HEK293 (cell line): Measurements from ENCODE around the gene PTPN9.
A peak's percentile ranks its signal among the peaks of the same experiment; 100 is the strongest.

Source experiments
- BCL11A ChIP-seq: fragments of 450-650 bp; formaldehyde crosslinking; IDR thresholded peaks from 2 replicates; pipeline ENCODE4 v1.5.1; 2016; ENCODE audit warnings: low read depth, missing biosample characterization, missing genetic modification characterization
- BCL11B ChIP-seq: fragments of 450-650 bp; formaldehyde crosslinking; IDR thresholded peaks from 2 replicates; pipeline ENCODE4 v1.5.1; 2016; ENCODE audit warnings: low read depth, missing biosample characterization, missing genetic modification characterization
- FEZF1 ChIP-seq: fragments of 450-650 bp; formaldehyde crosslinking; IDR thresholded peaks from 2 replicates; pipeline ENCODE4 v1.5.1; 2016; ENCODE audit warnings: missing biosample characterization, missing genetic modification characterization
- GLIS1 ChIP-seq: fragments of 450-650 bp; formaldehyde crosslinking; IDR thresholded peaks from 2 replicates; pipeline ENCODE4 v1.5.1; 2016; ENCODE audit warnings: missing biosample characterization, missing genetic modification characterization
- HOXA7 ChIP-seq: sonication (generic); formaldehyde crosslinking; IDR thresholded peaks from 2 replicates; pipeline ENCODE4 v1.8.1; 2022; ENCODE audit warnings: missing genetic modification reagents, borderline replicate concordance
- KLF16 ChIP-seq: fragments of 450-650 bp; formaldehyde crosslinking; IDR thresholded peaks from 2 replicates; pipeline ENCODE4 v1.5.1; 2017; ENCODE audit warnings: missing biosample characterization, missing genetic modification characterization
- SCRT2 ChIP-seq: fragments of 450-650 bp; formaldehyde crosslinking; IDR thresholded peaks from 2 replicates; pipeline ENCODE4 v1.5.1; 2016; ENCODE audit warnings: missing biosample characterization, missing genetic modification characterization
- WT1 ChIP-seq: fragments of 450-650 bp; formaldehyde crosslinking; IDR thresholded peaks from 2 replicates; pipeline ENCODE4 v1.5.1; 2016; ENCODE audit warnings: missing biosample characterization, missing genetic modification characterization
- YY1 ChIP-seq: fragments of 450-650 bp; formaldehyde crosslinking; IDR thresholded peaks from 2 replicates; pipeline ENCODE4 v1.5.1; 2018; ENCODE audit warnings: missing biosample characterization, missing genetic modification characterization
- ZBTB17 ChIP-seq: fragments of 450-650 bp; formaldehyde crosslinking; IDR thresholded peaks from 2 replicates; pipeline ENCODE4 v1.5.1; 2016; ENCODE audit warnings: missing biosample characterization, missing genetic modification characterization
- ZNF169 ChIP-seq: fragments of 450-650 bp; formaldehyde crosslinking; IDR thresholded peaks from 2 replicates; pipeline ENCODE4 v1.5.1; 2016; ENCODE audit warnings: missing biosample characterization, missing genetic modification characterization
- ZNF184 ChIP-seq: fragments of 450-650 bp; IDR thresholded peaks from 2 replicates; pipeline ENCODE4 v1.5.1; 2018; ENCODE audit warnings: missing biosample characterization, mild to moderate bottlenecking, missing genetic modification characterization
- ZNF266 ChIP-seq: fragments of 450-650 bp; formaldehyde crosslinking; IDR thresholded peaks from 2 replicates; pipeline ENCODE4 v1.5.1; 2016; ENCODE audit warnings: missing biosample characterization, missing genetic modification characterization, low read depth
- ZNF274 ChIP-seq, 2 experiments: fragments of 200-500 bp in 1 of 2; fragments of 450-650 bp in 1 of 2; sonication (Bioruptor generic) in 1 of 2; formaldehyde crosslinking in 1 of 2; IDR thresholded peaks; 2 replicates each; pipeline versions ENCODE4 v1.5.1 to v1.6.1; 2014 to 2016; ENCODE audit warnings: borderline replicate concordance in 1 of 2, inconsistent platforms in 1 of 2, low read length in 1 of 2, missing biosample characterization in 1 of 2, missing genetic modification characterization in 1 of 2
- ZNF324 ChIP-seq: fragments of 450-650 bp; formaldehyde crosslinking; IDR thresholded peaks from 2 replicates; pipeline ENCODE4 v1.5.1; 2016; ENCODE audit warnings: missing biosample characterization, missing genetic modification characterization
- ZNF335 ChIP-seq: fragments of 450-650 bp; formaldehyde crosslinking; conservative IDR thresholded peaks from 2 replicates; pipeline ENCODE4 v1.5.1; 2016; ENCODE audit warnings: missing biosample characterization, missing genetic modification characterization
- ZNF423 ChIP-seq: fragments of 450-650 bp; formaldehyde crosslinking; IDR thresholded peaks from 2 replicates; pipeline ENCODE4 v1.5.1; 2016; ENCODE audit warnings: missing biosample characterization, missing genetic modification characterization
- ZNF433 ChIP-seq: fragments of 450-650 bp; formaldehyde crosslinking; IDR thresholded peaks from 2 replicates; pipeline ENCODE4 v1.5.1; 2016; ENCODE audit warnings: missing biosample characterization, missing genetic modification characterization, low read depth
- ZNF501 ChIP-seq: fragments of 450-650 bp; formaldehyde crosslinking; IDR thresholded peaks from 2 replicates; pipeline ENCODE4 v1.5.1; 2016; ENCODE audit warnings: missing biosample characterization, missing genetic modification characterization
- ZNF621 ChIP-seq: fragments of 450-650 bp; formaldehyde crosslinking; IDR thresholded peaks from 2 replicates; pipeline ENCODE4 v1.5.1; 2017; ENCODE audit warnings: missing biosample characterization, missing genetic modification characterization
- ZNF654 ChIP-seq: fragments of 450-650 bp; formaldehyde crosslinking; IDR thresholded peaks from 2 replicates; pipeline ENCODE4 v1.5.1; 2016; ENCODE audit warnings: low read depth, missing biosample characterization, missing genetic modification characterization
- ZNF777 ChIP-seq: fragments of 450-650 bp; formaldehyde crosslinking; IDR thresholded peaks from 2 replicates; pipeline ENCODE4 v1.5.1; 2017; ENCODE audit warnings: missing biosample characterization, missing genetic modification characterization, borderline replicate concordance
- ZNF792 ChIP-seq: fragments of 450-650 bp; formaldehyde crosslinking; IDR thresholded peaks from 2 replicates; pipeline ENCODE4 v1.5.1; 2016; ENCODE audit warnings: missing biosample characterization, missing genetic modification characterization
- TF ChIP-seq, protein P1 (sequence below): fragments of 450-650 bp; formaldehyde crosslinking; IDR thresholded peaks from 2 replicates; pipeline ENCODE4 v1.5.1; 2016; ENCODE audit warnings: missing biosample characterization, missing genetic modification characterization
- TF ChIP-seq, protein P2 (sequence below): fragments of 450-650 bp; formaldehyde crosslinking; IDR thresholded peaks from 2 replicates; pipeline ENCODE4 v1.5.1; 2016; ENCODE audit warnings: missing biosample characterization, missing genetic modification characterization, low read depth
- TF ChIP-seq, protein P3 (sequence below): fragments of 450-650 bp; formaldehyde crosslinking; conservative IDR thresholded peaks from 2 replicates; pipeline ENCODE4 v1.5.1; 2016; ENCODE audit warnings: low read depth, missing biosample characterization, missing genetic modification characterization
- TF ChIP-seq, protein P4 (sequence below): fragments of 450-650 bp; formaldehyde crosslinking; IDR thresholded peaks from 2 replicates; pipeline ENCODE4 v1.5.1; 2016; ENCODE audit warnings: missing biosample characterization, missing genetic modification characterization
- TF ChIP-seq, protein P5 (sequence below): fragments of 450-650 bp; formaldehyde crosslinking; IDR thresholded peaks from 2 replicates; pipeline ENCODE4 v1.5.1; 2017; ENCODE audit warnings: missing biosample characterization, missing genetic modification characterization
- TF ChIP-seq, protein P6 (sequence below): fragments of 450-650 bp; formaldehyde crosslinking; IDR thresholded peaks from 2 replicates; pipeline ENCODE4 v1.5.1; 2017; ENCODE audit warnings: missing biosample characterization, missing genetic modification characterization

PTPN9 gene

DNA sequence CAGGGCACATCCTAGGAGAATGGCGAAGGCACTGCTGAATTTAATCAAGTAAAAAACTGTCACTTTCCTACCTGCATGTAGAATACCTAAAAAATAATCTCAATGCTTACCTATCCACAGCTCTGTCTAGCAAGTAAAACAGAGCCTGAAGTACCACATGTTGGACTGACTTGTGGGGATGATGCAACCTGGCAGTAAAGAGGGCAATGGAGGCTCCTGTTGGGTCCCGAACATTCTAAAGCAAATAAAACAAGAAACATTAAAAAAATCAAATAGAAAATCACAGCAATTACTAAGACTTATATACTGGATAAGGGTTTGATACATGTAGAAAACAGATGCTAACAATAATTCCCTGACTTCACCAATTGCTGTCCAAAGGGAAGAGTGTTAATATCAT is 56.1 kb downstream of the PTPN9 start (continued):
- TF ChIP-seq ZNF169 (tag by site-specific recombination) (no peak), YY1 (tag by site-specific recombination) (no peak), ZNF274 (IDR thresholded peaks at IDR 0.05; ENCODE audit: low read length) (no peak), ZNF274 (tag by site-specific recombination; IDR thresholded peaks at IDR 0.05; ENCODE audit: borderline replicate concordance) (no peak), ZNF423 (tag by site-specific recombination) (no peak), ZNF501 (tag by site-specific recombination) (no peak), ZNF266 (tag by site-specific recombination) (no peak), SCRT2 (tag by site-specific recombination) (peak; percentile 90), ZNF621 (tag by site-specific recombination) (no peak), ZNF335 (tag by site-specific recombination) (no peak), ZNF184 (no peak), GLIS1 (tag by site-specific recombination) (no peak), ZBTB17 (tag by site-specific recombination) (peak; percentile 57), KLF16 (tag by site-specific recombination) (peak; percentile 38; the same call in 1 of the 2 replicates), HOXA7 (CRISPR knock-in tag) (no peak), ZNF324 (tag by site-specific recombination) (no peak), ZNF433 (no peak), BCL11B (tag by site-specific recombination) (no peak), ZNF792 (tag by site-specific recombination) (no peak), ZNF654 (tag by site-specific recombination) (no peak), ZNF777 (tag by site-specific recombination) (no peak), BCL11A (no peak), FEZF1 (tag by site-specific recombination) (0 out of 2 replicates have a peak, but pooled peaks have one; percentile 34), WT1 (tag by site-specific recombination) (no peak)
- TF ChIP-seq, protein P1, sequence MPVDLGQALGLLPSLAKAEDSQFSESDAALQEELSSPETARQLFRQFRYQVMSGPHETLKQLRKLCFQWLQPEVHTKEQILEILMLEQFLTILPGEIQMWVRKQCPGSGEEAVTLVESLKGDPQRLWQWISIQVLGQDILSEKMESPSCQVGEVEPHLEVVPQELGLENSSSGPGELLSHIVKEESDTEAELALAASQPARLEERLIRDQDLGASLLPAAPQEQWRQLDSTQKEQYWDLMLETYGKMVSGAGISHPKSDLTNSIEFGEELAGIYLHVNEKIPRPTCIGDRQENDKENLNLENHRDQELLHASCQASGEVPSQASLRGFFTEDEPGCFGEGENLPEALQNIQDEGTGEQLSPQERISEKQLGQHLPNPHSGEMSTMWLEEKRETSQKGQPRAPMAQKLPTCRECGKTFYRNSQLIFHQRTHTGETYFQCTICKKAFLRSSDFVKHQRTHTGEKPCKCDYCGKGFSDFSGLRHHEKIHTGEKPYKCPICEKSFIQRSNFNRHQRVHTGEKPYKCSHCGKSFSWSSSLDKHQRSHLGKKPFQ (tag by site-specific recombination): no peak
- TF ChIP-seq, protein P2, sequence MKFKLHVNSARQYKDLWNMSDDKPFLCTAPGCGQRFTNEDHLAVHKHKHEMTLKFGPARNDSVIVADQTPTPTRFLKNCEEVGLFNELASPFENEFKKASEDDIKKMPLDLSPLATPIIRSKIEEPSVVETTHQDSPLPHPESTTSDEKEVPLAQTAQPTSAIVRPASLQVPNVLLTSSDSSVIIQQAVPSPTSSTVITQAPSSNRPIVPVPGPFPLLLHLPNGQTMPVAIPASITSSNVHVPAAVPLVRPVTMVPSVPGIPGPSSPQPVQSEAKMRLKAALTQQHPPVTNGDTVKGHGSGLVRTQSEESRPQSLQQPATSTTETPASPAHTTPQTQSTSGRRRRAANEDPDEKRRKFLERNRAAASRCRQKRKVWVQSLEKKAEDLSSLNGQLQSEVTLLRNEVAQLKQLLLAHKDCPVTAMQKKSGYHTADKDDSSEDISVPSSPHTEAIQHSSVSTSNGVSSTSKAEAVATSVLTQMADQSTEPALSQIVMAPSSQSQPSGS (tag by site-specific recombination): peak; percentile 55; the same call in 1 of the 2 replicates
- TF ChIP-seq, protein P3, sequence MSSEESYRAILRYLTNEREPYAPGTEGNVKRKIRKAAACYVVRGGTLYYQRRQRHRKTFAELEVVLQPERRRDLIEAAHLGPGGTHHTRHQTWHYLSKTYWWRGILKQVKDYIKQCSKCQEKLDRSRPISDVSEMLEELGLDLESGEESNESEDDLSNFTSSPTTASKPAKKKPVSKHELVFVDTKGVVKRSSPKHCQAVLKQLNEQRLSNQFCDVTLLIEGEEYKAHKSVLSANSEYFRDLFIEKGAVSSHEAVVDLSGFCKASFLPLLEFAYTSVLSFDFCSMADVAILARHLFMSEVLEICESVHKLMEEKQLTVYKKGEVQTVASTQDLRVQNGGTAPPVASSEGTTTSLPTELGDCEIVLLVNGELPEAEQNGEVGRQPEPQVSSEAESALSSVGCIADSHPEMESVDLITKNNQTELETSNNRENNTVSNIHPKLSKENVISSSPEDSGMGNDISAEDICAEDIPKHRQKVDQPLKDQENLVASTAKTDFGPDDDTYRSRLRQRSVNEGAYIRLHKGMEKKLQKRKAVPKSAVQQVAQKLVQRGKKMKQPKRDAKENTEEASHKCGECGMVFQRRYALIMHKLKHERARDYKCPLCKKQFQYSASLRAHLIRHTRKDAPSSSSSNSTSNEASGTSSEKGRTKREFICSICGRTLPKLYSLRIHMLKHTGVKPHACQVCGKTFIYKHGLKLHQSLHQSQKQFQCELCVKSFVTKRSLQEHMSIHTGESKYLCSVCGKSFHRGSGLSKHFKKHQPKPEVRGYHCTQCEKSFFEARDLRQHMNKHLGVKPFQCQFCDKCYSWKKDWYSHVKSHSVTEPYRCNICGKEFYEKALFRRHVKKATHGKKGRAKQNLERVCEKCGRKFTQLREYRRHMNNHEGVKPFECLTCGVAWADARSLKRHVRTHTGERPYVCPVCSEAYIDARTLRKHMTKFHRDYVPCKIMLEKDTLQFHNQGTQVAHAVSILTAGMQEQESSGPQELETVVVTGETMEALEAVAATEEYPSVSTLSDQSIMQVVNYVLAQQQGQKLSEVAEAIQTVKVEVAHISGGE (tag by site-specific recombination): no peak
- TF ChIP-seq, protein P4, sequence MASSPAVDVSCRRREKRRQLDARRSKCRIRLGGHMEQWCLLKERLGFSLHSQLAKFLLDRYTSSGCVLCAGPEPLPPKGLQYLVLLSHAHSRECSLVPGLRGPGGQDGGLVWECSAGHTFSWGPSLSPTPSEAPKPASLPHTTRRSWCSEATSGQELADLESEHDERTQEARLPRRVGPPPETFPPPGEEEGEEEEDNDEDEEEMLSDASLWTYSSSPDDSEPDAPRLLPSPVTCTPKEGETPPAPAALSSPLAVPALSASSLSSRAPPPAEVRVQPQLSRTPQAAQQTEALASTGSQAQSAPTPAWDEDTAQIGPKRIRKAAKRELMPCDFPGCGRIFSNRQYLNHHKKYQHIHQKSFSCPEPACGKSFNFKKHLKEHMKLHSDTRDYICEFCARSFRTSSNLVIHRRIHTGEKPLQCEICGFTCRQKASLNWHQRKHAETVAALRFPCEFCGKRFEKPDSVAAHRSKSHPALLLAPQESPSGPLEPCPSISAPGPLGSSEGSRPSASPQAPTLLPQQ: peak; percentile 54
- TF ChIP-seq, protein P5, sequence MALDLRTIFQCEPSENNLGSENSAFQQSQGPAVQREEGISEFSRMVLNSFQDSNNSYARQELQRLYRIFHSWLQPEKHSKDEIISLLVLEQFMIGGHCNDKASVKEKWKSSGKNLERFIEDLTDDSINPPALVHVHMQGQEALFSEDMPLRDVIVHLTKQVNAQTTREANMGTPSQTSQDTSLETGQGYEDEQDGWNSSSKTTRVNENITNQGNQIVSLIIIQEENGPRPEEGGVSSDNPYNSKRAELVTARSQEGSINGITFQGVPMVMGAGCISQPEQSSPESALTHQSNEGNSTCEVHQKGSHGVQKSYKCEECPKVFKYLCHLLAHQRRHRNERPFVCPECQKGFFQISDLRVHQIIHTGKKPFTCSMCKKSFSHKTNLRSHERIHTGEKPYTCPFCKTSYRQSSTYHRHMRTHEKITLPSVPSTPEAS: no peak
- TF ChIP-seq, protein P6, sequence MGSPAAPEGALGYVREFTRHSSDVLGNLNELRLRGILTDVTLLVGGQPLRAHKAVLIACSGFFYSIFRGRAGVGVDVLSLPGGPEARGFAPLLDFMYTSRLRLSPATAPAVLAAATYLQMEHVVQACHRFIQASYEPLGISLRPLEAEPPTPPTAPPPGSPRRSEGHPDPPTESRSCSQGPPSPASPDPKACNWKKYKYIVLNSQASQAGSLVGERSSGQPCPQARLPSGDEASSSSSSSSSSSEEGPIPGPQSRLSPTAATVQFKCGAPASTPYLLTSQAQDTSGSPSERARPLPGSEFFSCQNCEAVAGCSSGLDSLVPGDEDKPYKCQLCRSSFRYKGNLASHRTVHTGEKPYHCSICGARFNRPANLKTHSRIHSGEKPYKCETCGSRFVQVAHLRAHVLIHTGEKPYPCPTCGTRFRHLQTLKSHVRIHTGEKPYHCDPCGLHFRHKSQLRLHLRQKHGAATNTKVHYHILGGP (tag by site-specific recombination): no peak
